HG03135 (cell line): ENCODE data around the gene NKX2-1.
"Not testable (repeated sequence)": the region's sequence is repeated elsewhere in the genome, so short reads cannot be mapped to it uniquely, and the experiment has no call there.

Source experiments
- ATAC-seq: cut with Tn5 transposase; IDR thresholded peaks from one replicate; pipeline ENCODE4 v1.9.1; 2021; ENCODE audit warnings: mild to moderate bottlenecking, moderate library complexity; ENCODE audit not compliant: unreplicated experiment

Gene NKX2-1

GRCh38 chr14:36519431-36520321, at the start of gene NKX2-1:
Gene NKX2-1, minus strand, starts transcription at chr14:36520232. Its CDS starts 103 bp downstream, at chr14:36520129.
- no peak for ATAC-seq

GRCh38 chr14:36556811-36557433, 36.9 kb upstream of the NKX2-1 start:
- no peak for ATAC-seq

DNA sequence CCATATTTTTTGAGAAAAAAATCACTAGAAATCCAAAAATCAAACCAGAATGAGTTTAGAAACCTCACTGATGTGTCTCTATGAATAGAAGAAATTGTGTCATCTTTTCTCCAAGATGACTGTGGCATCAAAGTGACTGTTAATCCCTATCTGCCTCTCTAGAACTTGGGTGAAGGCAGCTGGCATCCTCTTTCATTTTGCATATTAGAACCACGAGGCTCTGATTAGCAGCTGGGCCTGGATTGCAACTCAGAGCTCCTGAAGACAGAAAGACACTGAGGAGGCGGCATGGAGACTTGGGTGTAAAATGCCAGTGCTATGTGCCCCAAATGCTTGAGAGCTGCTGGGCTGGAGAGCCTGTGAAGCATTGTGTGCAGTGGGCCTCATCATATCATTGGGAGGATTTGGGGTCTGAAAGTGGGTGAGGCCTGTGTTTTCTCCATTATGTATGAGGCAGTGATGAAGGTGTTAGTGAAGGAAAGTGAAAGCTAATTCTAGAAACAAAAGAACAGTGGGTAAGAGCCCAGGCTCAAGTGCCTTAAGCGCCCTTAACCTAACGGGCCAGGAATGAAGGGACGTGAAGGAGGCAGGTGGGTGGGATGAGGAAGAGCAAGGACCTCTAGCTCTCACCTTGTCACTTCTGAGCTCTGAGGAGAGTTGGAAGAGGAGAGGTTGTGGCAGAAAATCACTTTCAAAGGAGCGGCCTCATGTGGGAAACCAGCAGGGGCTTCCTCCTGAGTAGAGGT, 36.1 kb upstream of the NKX2-1 start:
- no peak for ATAC-seq

DNA sequence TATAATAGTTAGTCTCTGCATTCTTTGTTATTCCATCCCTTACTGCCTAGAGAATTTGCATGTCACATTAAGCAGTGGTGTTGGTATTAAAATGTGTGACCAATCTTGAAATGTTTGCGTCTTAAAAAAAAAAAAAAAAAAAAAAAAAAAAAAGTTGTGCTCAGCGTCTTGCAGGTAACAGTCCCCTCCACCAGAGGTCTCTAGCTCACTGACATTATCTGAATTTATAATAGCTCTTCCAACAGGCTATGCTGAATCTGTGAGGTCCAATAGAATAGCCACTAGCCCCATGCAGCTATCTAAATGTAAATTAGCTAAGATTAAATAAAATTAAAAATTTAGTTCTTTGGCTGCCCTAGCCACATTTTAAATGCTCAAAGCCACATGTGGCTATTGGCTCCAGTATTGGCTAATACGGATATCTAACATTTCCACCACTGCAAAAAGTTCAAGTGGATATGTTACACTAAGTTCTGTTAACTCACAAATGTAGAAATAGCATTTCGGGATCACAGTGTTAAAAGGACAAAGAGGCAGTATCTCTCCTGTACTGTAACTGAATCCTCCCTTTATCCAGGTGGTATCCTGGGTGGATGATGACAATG, 33.7 kb upstream of the NKX2-1 start:
- ATAC-seq: no peak

DNA sequence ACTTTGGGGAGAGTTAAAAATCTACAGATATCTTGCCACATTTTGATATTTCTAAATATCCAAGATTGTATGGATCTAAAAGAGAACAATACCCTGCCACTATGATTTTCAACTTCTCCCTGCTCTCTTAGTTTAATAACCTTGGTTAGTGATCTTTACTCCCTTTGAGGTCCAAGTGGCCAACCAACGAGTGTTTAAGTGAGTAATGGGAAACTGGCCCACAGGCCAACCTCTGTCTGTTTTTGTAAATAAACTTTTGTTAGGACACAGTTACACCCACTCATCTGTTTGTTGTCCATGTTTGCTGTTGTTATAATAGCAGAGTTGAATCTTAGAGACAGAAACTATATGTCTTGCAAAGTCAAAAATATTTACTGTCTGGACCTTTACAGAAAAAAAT, 30.9 kb upstream of the NKX2-1 start:
- ATAC-seq: no peak

DNA sequence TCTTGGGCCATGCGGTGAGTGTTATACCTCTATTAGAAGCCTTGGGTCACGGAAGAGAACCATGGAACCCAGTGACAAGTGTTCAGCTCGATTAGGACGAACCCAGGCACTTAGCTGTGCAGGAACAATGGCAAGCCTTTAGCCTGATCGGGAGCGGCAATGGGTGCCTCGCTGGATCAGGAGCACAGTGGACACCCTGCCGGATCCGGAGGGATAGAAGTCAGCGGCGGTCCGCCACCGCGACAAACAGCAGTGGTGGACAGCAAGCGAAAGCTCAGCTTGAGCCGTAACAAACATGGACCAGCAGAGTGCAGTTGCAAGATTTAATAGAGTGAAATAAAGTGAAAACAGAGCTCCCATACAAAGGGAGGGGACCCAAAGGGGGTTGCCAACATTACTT, 24.2 kb upstream of the NKX2-1 start:
- ATAC-seq: not testable (repeated sequence)

DNA sequence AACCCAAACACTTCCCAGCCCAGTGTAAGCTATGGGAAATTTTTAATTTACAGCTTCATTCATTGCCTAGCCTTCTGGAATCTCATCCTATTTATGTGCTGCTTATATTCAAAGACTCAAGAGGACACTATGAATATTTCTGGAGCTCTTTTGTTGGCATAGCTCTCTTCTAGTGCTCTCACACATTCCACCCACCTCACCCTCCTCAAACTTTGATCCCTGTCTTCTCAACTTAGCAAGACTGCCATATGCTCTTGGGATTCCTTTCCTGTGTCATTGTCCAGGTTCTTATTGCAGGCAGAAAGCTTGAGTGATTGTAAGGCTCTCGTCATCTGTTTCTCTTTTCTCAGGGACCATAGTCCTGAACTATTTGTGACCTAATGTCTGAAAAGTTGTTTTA, 18.0 kb upstream of the NKX2-1 start:
- ATAC-seq: no peak

DNA sequence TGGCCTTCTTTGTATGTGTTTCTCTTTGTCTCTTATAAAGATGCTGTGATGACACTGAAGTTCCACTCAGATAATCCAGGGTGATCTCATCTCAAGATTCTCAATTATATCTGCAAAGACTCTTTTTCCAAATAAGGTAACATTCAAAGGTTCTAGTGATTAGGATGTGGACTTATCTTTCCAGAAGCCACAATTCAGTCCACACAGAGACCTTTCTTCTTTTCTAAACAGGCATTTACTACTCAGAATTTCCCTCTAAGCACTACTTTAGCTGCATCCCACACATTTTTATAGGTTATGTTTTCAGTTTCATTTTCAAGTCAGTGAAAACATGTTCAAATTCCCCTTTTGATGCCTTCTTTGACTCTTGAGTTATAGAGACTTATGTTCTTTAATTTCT, 9.0 kb upstream of the NKX2-1 start:
- no peak for ATAC-seq

GRCh38 chr14:36525746-36526099, 5.7 kb upstream of the NKX2-1 start:
- ATAC-seq: no peak

DNA sequence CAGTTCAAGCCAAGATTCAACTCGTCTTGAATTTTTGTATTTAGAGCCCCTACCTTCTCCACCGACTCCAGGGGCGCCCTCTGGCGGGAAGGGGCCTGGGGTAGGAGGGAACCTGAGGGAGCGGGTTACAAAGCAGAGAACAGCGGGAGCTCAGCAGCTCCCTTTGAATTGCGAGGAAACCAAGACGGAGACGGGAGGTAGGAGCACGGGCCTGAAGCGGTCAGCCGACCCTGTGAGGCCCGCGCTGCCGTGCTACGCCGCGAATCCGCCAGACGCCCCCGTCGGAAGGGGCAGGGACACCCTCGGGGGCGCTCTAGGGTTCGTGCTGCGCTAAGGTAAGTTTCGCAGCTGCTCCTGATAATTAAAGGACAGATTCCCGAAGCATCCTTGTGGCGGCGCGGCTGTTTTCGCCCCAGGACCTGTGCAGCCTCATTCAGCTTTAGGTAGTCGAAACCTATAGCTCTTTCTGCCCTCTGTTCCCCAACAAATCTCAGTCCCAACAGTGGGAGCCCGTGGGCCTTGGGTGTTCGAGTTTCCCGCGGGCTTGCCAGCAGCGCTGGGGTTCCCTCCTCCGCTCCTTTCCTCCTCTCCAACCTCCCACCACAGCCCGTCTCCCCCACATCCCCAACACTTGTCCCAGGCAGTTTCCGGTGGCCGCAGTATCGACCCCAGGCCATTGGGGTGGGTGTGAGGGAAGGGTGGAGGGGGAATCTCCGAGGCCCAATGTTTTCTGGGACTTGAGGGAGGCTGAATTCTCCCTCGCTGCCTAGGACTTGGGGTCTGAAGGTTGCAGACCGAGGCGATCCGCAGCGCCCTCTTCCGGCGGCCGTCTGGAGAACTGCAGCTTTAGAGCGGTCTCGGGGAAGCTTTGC, 5.1 kb upstream of the NKX2-1 start:
- no peak for ATAC-seq

DNA sequence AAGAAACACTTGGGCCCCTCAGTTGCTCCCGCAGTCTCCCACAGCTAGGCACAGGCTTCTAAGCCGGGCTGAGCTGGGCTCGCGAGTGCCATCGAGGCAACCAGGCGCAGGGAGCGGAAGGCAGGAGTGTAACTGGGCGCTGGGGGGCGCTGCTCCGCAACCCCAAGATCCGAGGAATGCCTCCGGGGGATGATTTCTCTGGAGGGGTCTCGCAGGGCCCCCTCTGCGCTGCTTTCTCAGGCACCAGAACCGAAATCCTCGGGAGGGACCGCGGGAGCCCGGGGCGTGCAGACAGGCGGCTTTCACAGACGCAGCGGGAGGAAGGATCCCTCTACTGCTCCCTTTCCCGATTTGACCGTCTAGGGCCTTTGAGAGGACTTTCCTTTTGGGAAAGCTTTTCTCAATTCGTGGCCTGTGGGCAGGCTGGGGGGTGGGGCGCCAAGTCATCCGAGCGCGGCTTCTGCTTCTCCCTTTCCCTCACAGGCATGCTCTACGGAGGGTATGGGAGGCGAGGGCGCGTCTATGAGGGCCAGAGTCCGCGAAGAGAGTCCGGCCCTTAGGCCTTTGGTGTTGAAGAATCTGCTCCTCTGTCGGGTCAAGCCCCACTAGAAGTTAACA, 4.3 kb upstream of the NKX2-1 start:
- ATAC-seq: no peak

- no peak for ATAC-seq
These were observed 3.1 kb upstream of the NKX2-1 start for GRCh38 chr14:36522972-36523715.

- ATAC-seq: no peak
These were observed 2.4 kb upstream of the NKX2-1 start for GRCh38 chr14:36522347-36522971.

DNA sequence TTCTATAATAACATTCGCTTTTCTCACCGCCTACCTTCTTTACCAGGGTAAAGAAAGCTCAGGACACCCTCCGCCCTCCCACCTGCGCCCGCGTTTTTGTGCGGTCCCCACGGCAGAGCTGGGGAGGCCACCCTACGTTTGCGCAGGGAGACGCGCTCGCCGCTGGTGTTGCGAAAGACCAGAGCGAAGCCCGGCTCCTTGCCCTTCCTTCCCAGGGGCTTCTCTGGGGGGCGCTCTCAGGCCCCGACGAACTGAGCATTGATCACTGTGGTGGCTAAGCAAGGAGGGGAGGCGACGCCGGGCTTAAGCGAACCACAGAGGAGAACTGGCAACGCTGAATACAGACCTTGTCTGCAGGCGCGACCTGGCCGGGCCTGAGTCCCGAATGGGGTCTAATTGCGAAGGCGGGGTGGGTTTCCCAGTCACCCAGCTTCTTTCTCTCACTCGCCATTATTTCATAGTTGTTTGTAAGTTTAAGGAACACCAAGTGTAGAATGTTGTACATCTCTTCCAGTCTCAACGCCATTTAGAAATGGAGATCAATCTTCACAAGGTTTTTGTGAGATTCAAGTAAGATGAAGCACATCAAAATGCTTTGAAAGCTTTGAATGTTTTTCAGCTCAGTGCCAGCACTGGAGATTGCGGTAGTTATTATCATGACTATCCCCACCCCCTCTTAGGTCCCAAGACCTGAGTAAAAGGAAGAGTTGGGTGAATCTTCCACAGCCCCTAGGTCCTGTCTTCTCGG, 1.7 kb upstream of the NKX2-1 start:
- ATAC-seq: no peak

DNA sequence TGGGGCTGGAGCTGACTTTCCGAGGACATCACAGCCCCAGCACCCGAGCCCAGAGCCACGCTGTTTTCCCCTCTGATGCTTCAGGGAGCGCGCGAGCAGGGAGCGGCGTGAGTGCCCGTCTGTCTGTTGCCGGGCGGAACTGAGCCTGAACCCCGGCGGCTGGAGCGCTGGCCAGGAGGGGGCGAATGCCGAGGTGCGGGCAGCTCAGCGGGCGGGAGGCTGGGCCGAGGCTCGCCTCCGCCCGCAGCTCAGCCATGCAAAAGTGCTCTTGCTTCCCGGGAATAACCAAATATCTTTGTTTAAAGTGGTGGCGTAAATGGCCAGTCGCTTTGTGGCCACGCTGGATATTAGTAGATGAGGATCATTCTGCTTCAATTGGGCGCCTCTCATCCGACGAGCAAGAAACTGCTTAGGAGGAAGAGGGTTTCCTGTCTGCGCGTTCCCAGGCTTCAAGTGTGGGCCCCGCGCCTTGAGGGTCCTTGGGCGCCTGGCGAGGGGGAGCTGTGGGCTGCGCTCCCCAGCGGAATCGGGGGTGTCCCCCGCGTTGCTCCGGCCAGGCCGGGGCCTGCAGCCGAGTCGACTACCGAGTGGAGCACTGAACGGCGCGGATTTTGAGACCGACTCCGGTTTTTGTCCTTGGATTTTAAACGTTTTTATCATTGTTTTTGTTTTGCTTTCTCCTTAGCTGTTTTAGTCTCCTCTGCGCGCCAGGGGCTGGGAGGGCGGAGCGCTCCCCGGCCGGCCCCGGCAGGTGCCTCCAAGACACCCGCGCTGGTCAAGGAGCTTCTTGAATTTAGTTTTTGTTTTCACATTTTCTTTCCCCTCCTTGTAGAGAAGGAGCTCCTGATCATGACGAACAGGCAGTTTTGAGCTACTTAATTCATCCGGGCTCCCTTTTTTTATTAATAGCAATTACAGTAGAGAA, 831 bp upstream of the NKX2-1 start:
- ATAC-seq: no peak

- ATAC-seq: no peak
These were observed 1.2 kb downstream of the NKX2-1 start for GRCh38 chr14:36518586-36519430.
